Keratinocyte (primary cell): ENCODE data around the gene TSPAN18. TPM values are rescaled to one million over a fixed set of nuclear protein-coding genes. Genes with fewer than 3 reads are reported as not detected.

Source experiments
- DNase-seq: peaks from one replicate; pipeline ENCODE4 v3.0.0-alpha.2; 2011; ENCODE audit warnings: low read depth, missing footprints, low spot score
- FAIRE-seq: peaks from 2 replicates; lab custom pipeline; 2011; peaks lifted over from hg19 to GRCh38; lab: Jason Lieb, UNC
- H2AFZ ChIP-seq: 2 replicates; pipeline ENCODE4 v1.6.0; 2012; ENCODE audit warnings: low read length, control low read depth, inconsistent platforms; ENCODE audit not compliant: control insufficient read depth
- H3K27ac ChIP-seq: 2 replicates; pipeline ENCODE4 v1.5.1; 2011; ENCODE audit warnings: low read length; ENCODE audit not compliant: control insufficient read depth, insufficient read depth
- H3K27me3 ChIP-seq: 3 replicates; pipeline ENCODE4 v1.6.0; 2011; ENCODE audit warnings: low read length; ENCODE audit not compliant: control insufficient read depth, insufficient read depth; ENCODE audit errors: extremely low read depth
- H3K36me3 ChIP-seq, 2 experiments: 2 replicates in 1 of 2; 3 replicates in 1 of 2; pipeline ENCODE4 v1.5.1; 2011; ENCODE audit warnings: low read length in 2 of 2, mild to moderate bottlenecking in 1 of 2; ENCODE audit not compliant: control insufficient read depth in 2 of 2, insufficient read depth in 2 of 2; ENCODE audit errors: extremely low read depth in 1 of 2
- H3K4me1 ChIP-seq: 3 replicates; pipeline ENCODE4 v1.5.1; 2011; ENCODE audit warnings: low read length; ENCODE audit not compliant: control insufficient read depth, insufficient read depth; ENCODE audit errors: extremely low read depth
- H3K4me2 ChIP-seq: 3 replicates; pipeline ENCODE4 v1.6.0; 2011; ENCODE audit warnings: low read depth, low read length; ENCODE audit not compliant: control insufficient read depth, insufficient read depth; ENCODE audit errors: extremely low read depth
- H3K4me3 ChIP-seq, 3 experiments: fragments of 200-600 bp in 1 of 3; sonication (generic) in 1 of 3; 2 replicates in 2 of 3; 3 replicates in 1 of 3; pipeline ENCODE4 v1.5.1; 2011 to 2016; ENCODE audit warnings: low read length in 3 of 3, mild to moderate bottlenecking in 3 of 3, control low read depth in 2 of 3, inconsistent platforms in 1 of 3, low read depth in 1 of 3, mixed read lengths in 1 of 3, mixed run types in 1 of 3, moderate library complexity in 1 of 3; ENCODE audit not compliant: control insufficient read depth in 2 of 3, insufficient read depth in 2 of 3; ENCODE audit errors: extremely low read depth in 1 of 3
- H3K79me2 ChIP-seq: 2 replicates; pipeline ENCODE4 v1.6.0; 2012; ENCODE audit warnings: low read length; ENCODE audit not compliant: control insufficient read depth, insufficient read depth
- H3K9ac ChIP-seq: 3 replicates; pipeline ENCODE4 v1.6.0; 2011; ENCODE audit warnings: low read length; ENCODE audit not compliant: control insufficient read depth, insufficient read depth; ENCODE audit errors: extremely low read depth
- H3K9me1 ChIP-seq: 3 replicates; pipeline ENCODE4 v1.6.0; 2011; ENCODE audit warnings: low read length; ENCODE audit not compliant: control insufficient read depth, insufficient read depth; ENCODE audit errors: extremely low read depth
- H3K9me3 ChIP-seq: 2 replicates; pipeline ENCODE4 v1.5.1; 2012; ENCODE audit warnings: low read depth, low read length; ENCODE audit not compliant: control insufficient read depth
- H4K20me1 ChIP-seq: 3 replicates; pipeline ENCODE4 v1.6.0; 2011; ENCODE audit warnings: low read length; ENCODE audit not compliant: control insufficient read depth, insufficient read depth; ENCODE audit errors: extremely low read depth
- CTCF ChIP-seq, 3 experiments: IDR thresholded peaks in 1 of 3; conservative IDR thresholded peaks in 1 of 3; optimal IDR thresholded peaks in 1 of 3; 2 replicates in 2 of 3; 3 replicates in 1 of 3; pipeline versions ENCODE3 to v1.5.1; 2011; ENCODE audit warnings: low read length in 3 of 3, mild to moderate bottlenecking in 3 of 3, moderate library complexity in 2 of 3, control low read depth in 1 of 3, inconsistent platforms in 1 of 3; ENCODE audit not compliant: insufficient read depth in 2 of 3; ENCODE audit errors: extremely low read depth in 1 of 3
- EZH2 ChIP-seq: IDR thresholded peaks from one replicate; pipeline ENCODE4 v1.6.1; 2012; ENCODE audit warnings: inconsistent platforms, mild to moderate bottlenecking, low read length, moderate library complexity
- dilution Hi-C: fragments of 300-500 bp; cut with MboI; formaldehyde crosslinking; loops from one replicate; pipeline ENCODE4 v1.7.0; 2020; ENCODE audit warnings: low sequenced_read_pairs; ENCODE audit not compliant: extremely low pct_ligation_motif_present
- polyA plus RNA-seq, 5 experiments: library from polyadenylated mRNA; depleted of rRNA in 3 of 5; stranded (reverse) in 3 of 5; stranded (forward) in 1 of 5; unstranded in 1 of 5; fragments of >200 nt; gene quantifications; 1 replicate in 1 of 5; 2 replicates in 3 of 5; 3 replicates in 1 of 5; pipeline versions ENCODE4 v1.2.1 to v1.2.3, GENCODE V29; 2011 to 2012; ENCODE audit warnings: missing spikeins in 2 of 5, low read depth in 1 of 5, low replicate concordance in 1 of 5

Gene TSPAN18
- polyA plus RNA-seq, 1 donor (not counting 4 experiments of a cell fraction or from before 2014, with no cell fraction given), result not detected

GRCh38 chr11:44746894-44747293 lies 20.1 kb downstream of the TSPAN18 start:
- H3K79me2 ChIP-seq, result no peaks in the 10 kb centered on the region
- H3K27ac ChIP-seq, result no peak overlapping the region
- dilution Hi-C loops, result no loop called here
- no peak for FAIRE-seq
- no peak for DNase-seq
- H2AFZ ChIP-seq, result no peak overlapping the region
- H3K4me1 ChIP-seq, result no peaks in the 10 kb centered on the region
- H3K27me3 ChIP-seq, result peaks cover 13% of the 10 kb centered on the region
- H3K9ac ChIP-seq, result no peak overlapping the region
- TF ChIP-seq EZH2 (no peak), CTCF (optimal IDR thresholded peaks at IDR 0.05 in 1 of 3, IDR thresholded peaks at IDR 0.05 in 1 of 3, conservative IDR thresholded peaks at IDR 0.05 in 1 of 3; ENCODE audit: extremely low read depth in 1 of 3, insufficient read depth in 2 of 3, low read length in 3 of 3) (no peak)
- H4K20me1 ChIP-seq, result no peaks in the 10 kb centered on the region
- no peak overlapping the region for H3K4me2 ChIP-seq
- no peak overlapping the region for H3K4me3 ChIP-seq
- no peaks in the 10 kb centered on the region for H3K36me3 ChIP-seq
- H3K9me3 ChIP-seq, result no peaks in the 10 kb centered on the region
- no peaks in the 10 kb centered on the region for H3K9me1 ChIP-seq

GRCh38 chr11:44747316-44747715 lies 20.6 kb downstream of the TSPAN18 start:
- no peak for FAIRE-seq
- H3K27ac ChIP-seq, result no peak overlapping the region

More at GRCh38 chr11:44747316-44747715, 20.6 kb downstream of the TSPAN18 start:
- dilution Hi-C loops, result no loop called here
- H3K36me3 ChIP-seq, result no peaks in the 10 kb centered on the region
- H3K9ac ChIP-seq, result no peak overlapping the region
- no peak for DNase-seq
- TF ChIP-seq CTCF (optimal IDR thresholded peaks at IDR 0.05 in 1 of 3, IDR thresholded peaks at IDR 0.05 in 1 of 3, conservative IDR thresholded peaks at IDR 0.05 in 1 of 3; ENCODE audit: extremely low read depth in 1 of 3, insufficient read depth in 2 of 3, low read length in 3 of 3), result no peak
- TF ChIP-seq EZH2, result no peak
- H3K4me2 ChIP-seq, result no peak overlapping the region
- peaks cover 12% of the 10 kb centered on the region for H3K27me3 ChIP-seq
- no peaks in the 10 kb centered on the region for H3K9me3 ChIP-seq
- no peak overlapping the region for H2AFZ ChIP-seq
- H3K4me1 ChIP-seq, result no peaks in the 10 kb centered on the region
- H4K20me1 ChIP-seq, result no peaks in the 10 kb centered on the region
- no peak overlapping the region for H3K4me3 ChIP-seq
- H3K9me1 ChIP-seq, result no peaks in the 10 kb centered on the region
- H3K79me2 ChIP-seq, result no peaks in the 10 kb centered on the region
